ENCODE results near the gene SDF2. TPM values are rescaled to one million over a fixed set of nuclear protein-coding genes. Genes with fewer than 3 reads are reported as not detected.

Gene SDF2
- total and polyA plus RNA-seq, 10 of the 15 experiments (the other 5 are each of a cell fraction or from before 2014, with no cell fraction given) = 29.8 to 81.0 (median 41.5) TPM

DNA sequence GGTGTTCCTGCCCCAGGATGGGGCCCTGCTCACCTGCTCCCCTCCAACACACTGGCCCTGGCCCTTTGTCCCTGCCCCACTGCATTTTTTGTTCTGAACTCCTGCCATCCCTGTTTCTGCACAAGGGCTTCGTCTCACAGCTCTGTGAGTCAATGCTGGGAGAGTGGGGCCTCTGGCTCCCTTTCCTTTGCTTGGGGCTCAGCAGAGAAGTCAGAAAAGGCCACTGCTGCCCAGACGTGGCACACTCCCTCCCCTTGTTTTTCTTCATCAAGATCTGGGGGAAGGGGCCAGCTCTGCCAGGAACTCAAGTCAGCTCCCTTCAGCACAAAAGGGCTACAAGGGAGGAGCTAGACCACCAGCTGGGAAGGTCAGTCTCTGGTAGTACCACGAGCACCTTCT is 41.0 kb upstream of the SDF2 start (continued):
- TF ChIP-seq RBBP5 (conservative IDR thresholded peaks at IDR 0.05) = no peak
- no peak for TF ChIP-seq RELA (IDR thresholded peaks at IDR 0.05; ENCODE audit: borderline replicate concordance, partially characterized antibody)
- TF ChIP-seq NFIC (IDR thresholded peaks at IDR 0.05; ENCODE audit: low read depth, low read length) = no peak
- TF ChIP-seq, protein P1, sequence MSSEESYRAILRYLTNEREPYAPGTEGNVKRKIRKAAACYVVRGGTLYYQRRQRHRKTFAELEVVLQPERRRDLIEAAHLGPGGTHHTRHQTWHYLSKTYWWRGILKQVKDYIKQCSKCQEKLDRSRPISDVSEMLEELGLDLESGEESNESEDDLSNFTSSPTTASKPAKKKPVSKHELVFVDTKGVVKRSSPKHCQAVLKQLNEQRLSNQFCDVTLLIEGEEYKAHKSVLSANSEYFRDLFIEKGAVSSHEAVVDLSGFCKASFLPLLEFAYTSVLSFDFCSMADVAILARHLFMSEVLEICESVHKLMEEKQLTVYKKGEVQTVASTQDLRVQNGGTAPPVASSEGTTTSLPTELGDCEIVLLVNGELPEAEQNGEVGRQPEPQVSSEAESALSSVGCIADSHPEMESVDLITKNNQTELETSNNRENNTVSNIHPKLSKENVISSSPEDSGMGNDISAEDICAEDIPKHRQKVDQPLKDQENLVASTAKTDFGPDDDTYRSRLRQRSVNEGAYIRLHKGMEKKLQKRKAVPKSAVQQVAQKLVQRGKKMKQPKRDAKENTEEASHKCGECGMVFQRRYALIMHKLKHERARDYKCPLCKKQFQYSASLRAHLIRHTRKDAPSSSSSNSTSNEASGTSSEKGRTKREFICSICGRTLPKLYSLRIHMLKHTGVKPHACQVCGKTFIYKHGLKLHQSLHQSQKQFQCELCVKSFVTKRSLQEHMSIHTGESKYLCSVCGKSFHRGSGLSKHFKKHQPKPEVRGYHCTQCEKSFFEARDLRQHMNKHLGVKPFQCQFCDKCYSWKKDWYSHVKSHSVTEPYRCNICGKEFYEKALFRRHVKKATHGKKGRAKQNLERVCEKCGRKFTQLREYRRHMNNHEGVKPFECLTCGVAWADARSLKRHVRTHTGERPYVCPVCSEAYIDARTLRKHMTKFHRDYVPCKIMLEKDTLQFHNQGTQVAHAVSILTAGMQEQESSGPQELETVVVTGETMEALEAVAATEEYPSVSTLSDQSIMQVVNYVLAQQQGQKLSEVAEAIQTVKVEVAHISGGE (CRISPR knock-in tag; IDR thresholded peaks at IDR 0.05) = no peak
- TF ChIP-seq ZNF622 (IDR thresholded peaks at IDR 0.05) = no peak
- no peak for TF ChIP-seq SREBF1 (IDR thresholded peaks at IDR 0.05; ENCODE audit: low read length)
- TF ChIP-seq, protein P2, sequence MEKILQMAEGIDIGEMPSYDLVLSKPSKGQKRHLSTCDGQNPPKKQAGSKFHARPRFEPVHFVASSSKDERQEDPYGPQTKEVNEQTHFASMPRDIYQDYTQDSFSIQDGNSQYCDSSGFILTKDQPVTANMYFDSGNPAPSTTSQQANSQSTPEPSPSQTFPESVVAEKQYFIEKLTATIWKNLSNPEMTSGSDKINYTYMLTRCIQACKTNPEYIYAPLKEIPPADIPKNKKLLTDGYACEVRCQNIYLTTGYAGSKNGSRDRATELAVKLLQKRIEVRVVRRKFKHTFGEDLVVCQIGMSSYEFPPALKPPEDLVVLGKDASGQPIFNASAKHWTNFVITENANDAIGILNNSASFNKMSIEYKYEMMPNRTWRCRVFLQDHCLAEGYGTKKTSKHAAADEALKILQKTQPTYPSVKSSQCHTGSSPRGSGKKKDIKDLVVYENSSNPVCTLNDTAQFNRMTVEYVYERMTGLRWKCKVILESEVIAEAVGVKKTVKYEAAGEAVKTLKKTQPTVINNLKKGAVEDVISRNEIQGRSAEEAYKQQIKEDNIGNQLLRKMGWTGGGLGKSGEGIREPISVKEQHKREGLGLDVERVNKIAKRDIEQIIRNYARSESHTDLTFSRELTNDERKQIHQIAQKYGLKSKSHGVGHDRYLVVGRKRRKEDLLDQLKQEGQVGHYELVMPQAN (conservative IDR thresholded peaks at IDR 0.05) = no peak
- no peak for TF ChIP-seq HDAC2 (IDR thresholded peaks at IDR 0.05)

Data from GM12878 (cell line).